ENCODE measurements around the gene NUP93.

NUP93 gene

GRCh38 chr16:56859636-56860035, 129.7 kb downstream of the NUP93 start:
- no peak overlapping the region for H3K4me3 ChIP-seq (ENCODE audit: low read depth, low read length)
- no peak for DNase-seq (ENCODE audit: low read depth)
- TF ChIP-seq MYC (IDR thresholded peaks at IDR 0.05; ENCODE audit: low read depth, low read length) (no peak), MAX (IDR thresholded peaks at IDR 0.05; ENCODE audit: low read depth, low read length) (no peak), CTCF (IDR thresholded peaks at IDR 0.05; ENCODE audit: low read depth, low read length) (no peak), POLR2A (IDR thresholded peaks at IDR 0.05; ENCODE audit: extremely low read depth, insufficient read length) (no peak)

GRCh38 chr16:56860226-56861020, 130.5 kb downstream of the NUP93 start:
- peak; percentile 81 for DNase-seq (ENCODE audit: low read depth)
- 0 out of 2 replicates have a peak, but pooled peaks have one; percentile 23 for TF ChIP-seq MYC (IDR thresholded peaks at IDR 0.05; ENCODE audit: low read depth, low read length)
- no peak for TF ChIP-seq CTCF (IDR thresholded peaks at IDR 0.05; ENCODE audit: low read depth, low read length)
- no peak overlapping the region for H3K4me3 ChIP-seq (ENCODE audit: low read depth, low read length)

- H3K4me3 ChIP-seq (ENCODE audit: low read depth, low read length): no peak overlapping the region
- TF ChIP-seq MYC (IDR thresholded peaks at IDR 0.05; ENCODE audit: low read depth, low read length) (no peak), MAX (IDR thresholded peaks at IDR 0.05; ENCODE audit: low read depth, low read length) (no peak), CTCF (IDR thresholded peaks at IDR 0.05; ENCODE audit: low read depth, low read length) (no peak), POLR2A (IDR thresholded peaks at IDR 0.05; ENCODE audit: extremely low read depth, insufficient read length) (no peak)
- DNase-seq (ENCODE audit: low read depth): peak; percentile 62
Measured at GRCh38 chr16:56861092-56861610, 131.2 kb downstream of the NUP93 start.

- no peak overlapping the region for H3K4me3 ChIP-seq (ENCODE audit: low read depth, low read length)
- no peak for DNase-seq (ENCODE audit: low read depth)
- TF ChIP-seq POLR2A (IDR thresholded peaks at IDR 0.05; ENCODE audit: extremely low read depth, insufficient read length) (no peak), MAX (IDR thresholded peaks at IDR 0.05; ENCODE audit: low read depth, low read length) (no peak), MYC (IDR thresholded peaks at IDR 0.05; ENCODE audit: low read depth, low read length) (no peak), CTCF (IDR thresholded peaks at IDR 0.05; ENCODE audit: low read depth, low read length) (no peak)
Measured at GRCh38 chr16:56861756-56862155, 131.8 kb downstream of the NUP93 start.

GRCh38 chr16:56862776-56863175, 132.8 kb downstream of the NUP93 start:
- H3K4me3 ChIP-seq (ENCODE audit: low read depth, low read length): no peak overlapping the region
- peak; percentile 85 for DNase-seq (ENCODE audit: low read depth)
- no peak for TF ChIP-seq MAX (IDR thresholded peaks at IDR 0.05; ENCODE audit: low read depth, low read length)

GRCh38 chr16:56864960-56865359, 135.0 kb downstream of the NUP93 start, which contains the start of gene SLC12A3:
Gene SLC12A3, plus strand, starts transcription at chr16:56865207. Its CDS starts 29 bp downstream, at chr16:56865236.
- TF ChIP-seq CTCF (IDR thresholded peaks at IDR 0.05; ENCODE audit: low read depth, low read length): no peak
- no peak for TF ChIP-seq MYC (IDR thresholded peaks at IDR 0.05; ENCODE audit: low read depth, low read length)
- TF ChIP-seq MAX (IDR thresholded peaks at IDR 0.05; ENCODE audit: low read depth, low read length): no peak
- TF ChIP-seq POLR2A (IDR thresholded peaks at IDR 0.05; ENCODE audit: extremely low read depth, insufficient read length): no peak
- no peak for DNase-seq (ENCODE audit: low read depth)
- H3K4me3 ChIP-seq (ENCODE audit: low read depth, low read length): no peak within 1 kb of the TSS
